GM18873 (cell line): ENCODE measurements around the gene PLAAT1.

ENCODE experiments used
- ATAC-seq: cut with Tn5 transposase; IDR thresholded peaks from one replicate; pipeline ENCODE4 v1.9.1; 2021; ENCODE audit warnings: mild to moderate bottlenecking, moderate library complexity, moderate number of reproducible peaks; ENCODE audit not compliant: unreplicated experiment, low FRiP score

Gene PLAAT1

GRCh38 chr3:193240850-193241706 is at the start of gene PLAAT1:
TSS of gene PLAAT1 (plus strand) at chr3:193241222. CDS start at chr3:193255651, 14,429 bp downstream.
- no peak for ATAC-seq

DNA sequence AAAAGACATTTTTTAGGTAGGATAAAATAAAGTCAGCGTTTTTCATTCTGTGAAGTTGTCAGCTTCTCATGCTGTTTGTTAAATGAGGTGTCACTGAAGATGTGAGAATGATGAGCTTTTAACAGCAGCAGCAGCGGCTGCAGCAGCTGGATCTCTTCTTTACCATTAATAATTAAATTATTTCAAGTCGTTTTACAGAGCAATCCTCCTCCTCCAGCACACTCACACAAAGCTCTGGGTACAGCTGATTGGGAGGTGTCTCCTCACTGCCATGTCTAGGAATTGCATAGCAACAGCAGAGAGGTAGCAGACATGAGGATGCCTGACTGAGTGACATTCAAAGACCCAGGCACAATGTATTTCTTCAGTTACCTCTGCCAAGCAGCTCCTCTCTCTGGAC is 46.7 kb upstream of the PLAAT1 start:
- no peak for ATAC-seq

DNA sequence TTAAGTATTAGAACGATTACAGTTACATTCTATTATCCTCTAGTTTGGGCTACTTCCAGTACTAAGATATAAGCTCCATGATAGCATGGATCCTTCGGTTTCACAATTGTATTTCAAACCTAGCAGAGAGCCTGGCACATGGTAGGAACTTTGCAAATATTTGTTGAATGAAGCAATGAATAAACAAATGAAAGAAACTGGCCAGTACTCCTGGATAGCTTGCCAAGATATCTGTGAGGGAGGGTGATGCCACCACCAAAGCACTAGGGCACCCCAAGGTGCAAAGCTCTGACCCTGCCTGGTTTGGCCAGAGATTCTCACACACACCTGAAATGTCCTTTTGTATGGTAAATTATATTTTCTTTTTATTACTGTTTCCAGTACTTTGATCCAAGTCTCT is 44.3 kb upstream of the PLAAT1 start:
- no peak for ATAC-seq

DNA sequence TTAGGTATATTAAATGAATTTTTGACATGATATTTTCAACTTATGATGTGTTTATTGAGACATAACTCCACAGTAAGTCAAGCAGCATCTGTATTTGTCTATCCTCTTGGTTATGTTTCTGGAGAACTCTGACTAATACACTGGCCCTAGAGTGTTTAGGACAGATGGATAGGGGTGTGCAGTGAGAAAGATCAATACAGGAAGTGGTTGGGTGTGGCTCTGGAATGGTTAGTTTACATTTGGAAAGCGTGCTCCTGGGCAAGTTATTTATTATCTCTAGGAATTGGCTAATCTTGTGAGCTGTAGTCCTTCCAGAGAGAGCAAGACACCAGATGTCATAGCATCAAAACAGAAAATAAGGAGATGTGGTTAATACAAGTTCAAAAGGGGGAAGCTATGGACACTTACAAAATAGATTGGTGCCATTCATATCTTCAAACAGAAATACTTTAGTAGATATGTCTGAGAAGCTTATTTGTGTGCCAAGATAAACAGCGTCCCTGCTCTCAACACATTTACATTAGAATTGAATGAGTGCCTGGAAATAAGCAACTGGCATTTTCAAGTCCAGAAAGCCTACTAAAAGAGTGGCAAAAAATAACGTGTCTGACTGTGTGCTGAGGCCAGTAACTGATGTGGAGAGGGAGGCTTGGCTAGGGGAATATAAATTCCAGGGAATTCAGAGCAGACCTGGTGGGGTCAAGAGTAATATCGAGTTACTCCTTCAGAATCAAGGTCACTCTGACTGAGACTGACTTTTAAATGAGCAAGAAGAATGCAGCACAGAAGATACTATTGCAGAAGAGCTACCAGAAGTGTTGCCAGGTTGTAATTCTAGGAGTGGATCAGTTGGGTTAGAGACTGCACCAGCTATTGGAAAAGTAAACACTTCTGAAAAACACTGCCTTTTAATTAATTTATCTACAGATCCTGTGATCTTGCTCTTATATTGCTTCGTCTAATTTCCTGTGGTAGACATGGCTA is 33.4 kb upstream of the PLAAT1 start:
- ATAC-seq = no peak

- no peak for ATAC-seq
These were observed 30.4 kb upstream of the PLAAT1 start for GRCh38 chr3:193210618-193211017.

DNA sequence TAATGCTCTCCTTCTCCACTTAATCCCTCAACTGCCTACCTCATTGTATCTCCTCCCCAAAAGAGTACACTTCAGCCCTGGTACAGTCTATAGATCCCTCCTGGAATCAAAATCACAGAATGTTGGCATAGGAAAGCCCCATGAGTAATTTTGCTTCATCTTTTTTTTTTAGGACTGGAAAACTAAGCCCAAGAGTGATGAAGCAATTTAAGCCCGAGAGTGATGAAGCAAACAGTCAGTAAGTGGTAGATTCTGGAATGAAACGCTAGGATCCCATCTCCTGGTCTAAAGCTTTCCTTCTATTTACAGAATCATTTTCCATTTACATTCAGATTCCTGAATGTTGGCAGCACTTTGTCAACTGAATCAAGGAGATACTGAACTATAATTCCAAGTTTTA is 29.8 kb upstream of the PLAAT1 start:
- ATAC-seq = no peak

GRCh38 chr3:193211984-193212383 is 29.0 kb upstream of the PLAAT1 start:
- no peak for ATAC-seq

- no peak for ATAC-seq
These were observed 28.2 kb upstream of the PLAAT1 start for GRCh38 chr3:193212844-193213243.

- no peak for ATAC-seq
These were observed 26.6 kb upstream of the PLAAT1 start for GRCh38 chr3:193214445-193214844.

DNA sequence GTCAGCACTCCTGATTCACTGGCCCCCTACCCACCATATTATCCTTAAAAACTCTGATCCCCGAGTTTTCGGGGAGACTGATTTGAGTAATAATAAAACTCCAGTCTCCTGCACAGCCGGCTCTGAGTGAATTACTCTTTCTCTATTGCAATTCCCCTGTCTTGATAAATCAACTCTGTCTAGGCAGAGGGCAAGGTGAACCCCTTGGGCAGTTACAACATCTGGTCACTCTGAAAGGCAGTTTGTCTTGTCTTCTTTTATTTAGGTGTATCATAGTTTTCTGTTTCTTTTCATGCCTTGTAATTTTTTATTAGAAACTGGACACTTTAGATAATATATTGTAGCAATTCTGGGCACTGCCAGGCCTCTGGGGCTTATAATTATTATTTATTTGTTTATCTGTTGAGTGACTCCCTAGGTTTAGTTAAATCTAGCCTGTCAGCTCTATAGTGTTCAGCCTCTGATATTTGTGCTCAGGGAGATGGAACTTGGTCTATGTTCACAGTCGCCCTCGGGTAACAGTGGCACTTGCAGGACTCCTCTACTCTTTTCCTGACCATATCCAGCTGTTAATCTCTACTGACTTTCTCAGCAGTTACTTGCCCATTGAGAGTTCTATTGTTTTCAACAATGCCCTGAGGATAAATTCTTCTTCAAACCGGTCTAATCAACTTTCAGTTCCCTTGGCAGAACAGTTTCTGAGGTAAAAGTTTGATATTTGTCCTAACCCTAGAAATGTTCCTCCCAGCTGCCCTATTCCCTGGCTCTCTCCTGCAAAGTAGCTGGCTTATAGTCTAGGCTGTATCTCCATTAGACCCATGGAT is 15.5 kb upstream of the PLAAT1 start:
- no peak for ATAC-seq

GRCh38 chr3:193228206-193228605 is 12.8 kb upstream of the PLAAT1 start:
- ATAC-seq = no peak

DNA sequence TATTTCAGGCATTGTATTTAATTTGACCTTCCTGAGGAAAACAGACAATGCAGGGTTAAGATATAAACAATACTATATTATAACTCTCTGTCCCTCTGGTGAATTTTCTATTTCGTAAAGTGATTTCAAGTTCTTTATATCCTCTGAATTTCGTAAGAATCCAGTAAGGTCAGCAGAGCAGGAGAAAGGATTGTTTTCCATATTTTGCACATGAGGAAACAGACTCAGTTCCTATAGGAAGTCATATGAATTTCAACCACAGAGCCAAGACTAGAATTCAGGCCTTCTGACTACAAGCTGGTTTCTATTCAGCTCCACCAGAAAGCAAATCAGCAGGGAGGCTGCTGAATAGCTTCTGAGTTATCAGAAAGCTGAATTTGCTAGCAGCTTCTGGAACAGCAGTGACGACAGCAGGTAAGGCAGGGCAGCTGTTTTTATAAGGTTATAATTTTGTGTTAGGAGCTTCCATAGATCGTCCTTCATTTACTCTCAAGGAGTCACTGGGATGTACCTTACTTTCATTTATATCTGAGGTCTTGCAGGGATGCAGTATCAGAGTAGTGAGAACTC is 11.1 kb upstream of the PLAAT1 start:
- ATAC-seq = no peak

GRCh38 chr3:193230610-193231009 is 10.4 kb upstream of the PLAAT1 start:
- ATAC-seq = no peak

DNA sequence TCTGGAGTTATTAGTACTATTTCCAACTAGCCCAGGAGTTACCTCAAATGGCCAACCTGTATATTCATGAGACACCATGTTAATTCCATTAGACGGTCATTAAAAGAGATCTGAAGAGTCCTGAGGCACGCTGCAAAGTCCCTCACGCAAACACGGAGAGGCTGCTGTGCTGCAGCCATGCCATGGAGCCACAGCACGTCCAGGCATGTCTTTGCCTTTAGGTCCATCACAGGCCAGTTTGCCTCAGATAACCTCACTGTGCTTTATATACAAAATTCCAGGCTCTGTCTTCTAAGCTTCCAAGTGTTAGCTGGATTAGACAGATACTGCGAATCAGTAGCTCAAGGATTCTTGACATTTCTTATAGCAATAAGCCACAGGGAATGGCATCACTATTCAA is 9.8 kb upstream of the PLAAT1 start:
- ATAC-seq = no peak

DNA sequence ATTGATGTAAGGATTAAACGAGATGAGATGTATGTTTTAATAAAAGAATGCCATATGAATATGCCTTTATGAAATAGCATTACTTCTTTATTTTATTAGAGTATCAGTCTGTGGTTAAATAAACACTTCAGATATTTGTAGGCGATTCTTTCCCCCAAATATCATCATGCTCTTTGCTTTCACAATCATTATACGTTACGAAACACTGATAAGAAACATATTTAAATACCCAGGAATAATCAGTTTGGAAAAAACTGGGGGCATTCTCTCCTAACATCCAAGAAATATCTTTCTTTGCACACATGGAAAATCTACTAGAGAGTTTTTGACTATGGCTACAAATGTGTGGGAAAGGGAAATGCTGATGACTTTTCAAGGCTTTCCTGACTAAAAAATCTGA is 4.4 kb upstream of the PLAAT1 start:
- no peak for ATAC-seq

GRCh38 chr3:193237030-193237429 is 4.0 kb upstream of the PLAAT1 start:
- no peak for ATAC-seq

- ATAC-seq = no peak
These were observed 579 bp upstream of the PLAAT1 start for GRCh38 chr3:193240436-193240849.

DNA sequence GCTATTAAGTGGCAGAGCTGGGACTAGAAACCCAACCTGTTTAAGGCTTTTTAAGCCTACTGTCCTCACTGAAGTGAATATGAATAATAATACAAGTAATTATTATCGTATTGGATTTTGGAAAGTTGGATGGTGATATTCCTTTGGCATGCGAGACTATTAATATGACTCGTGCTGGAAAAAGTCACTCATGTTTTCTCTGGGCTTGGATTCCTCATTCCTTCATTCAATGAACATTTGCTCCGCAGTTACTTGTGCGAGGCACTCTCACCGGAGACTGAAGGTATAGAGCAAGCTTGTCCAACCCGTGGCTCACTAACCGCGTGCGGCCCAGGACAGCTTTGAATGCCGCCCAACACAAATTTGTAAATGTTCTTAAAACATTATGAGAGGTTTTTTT is 694 bp downstream of the PLAAT1 start:
- ATAC-seq = no peak

- no peak for ATAC-seq
These were observed 2.5 kb downstream of the PLAAT1 start for GRCh38 chr3:193243571-193243970.

GRCh38 chr3:193248848-193249468 is 7.9 kb downstream of the PLAAT1 start:
- ATAC-seq = no peak
